Germinal center (tissue), 1 donor: ENCODE data around the gene CACNA1B.

Experiments used
- DNase-seq: peaks from one replicate; pipeline ENCODE4 v3.0.0; 2012; ENCODE audit warnings: mixed read lengths, low spot score

The CACNA1B gene

GRCh38 chr9:138040446-138041430 is 163.2 kb downstream of the CACNA1B start:
- no peak for DNase-seq

DNA sequence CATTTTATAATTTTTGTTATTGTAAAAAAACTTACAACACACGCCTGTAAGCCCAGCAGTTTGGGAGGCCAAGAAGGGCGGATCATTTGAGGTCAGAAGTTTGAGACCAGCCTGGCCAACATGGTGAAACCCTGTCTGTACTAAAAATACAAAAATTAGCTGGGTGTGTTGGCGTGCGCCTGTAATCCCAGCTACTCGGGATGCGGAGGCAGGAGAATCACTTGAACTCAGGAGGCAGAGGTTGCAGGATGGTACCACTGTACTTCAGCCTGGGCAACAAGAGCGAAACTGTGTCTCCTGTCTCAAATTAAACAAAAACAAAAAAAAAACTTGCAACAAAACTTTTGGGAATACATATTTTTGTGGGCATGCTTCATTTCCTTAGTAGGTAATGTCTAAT is 164.6 kb downstream of the CACNA1B start:
- no peak for DNase-seq

- no peak for DNase-seq
These were observed 165.1 kb downstream of the CACNA1B start for GRCh38 chr9:138042640-138043039.

GRCh38 chr9:138043061-138043410 is 165.5 kb downstream of the CACNA1B start:
- no peak for DNase-seq

GRCh38 chr9:138043411-138044345 is 166.1 kb downstream of the CACNA1B start:
- DNase-seq = no peak

DNA sequence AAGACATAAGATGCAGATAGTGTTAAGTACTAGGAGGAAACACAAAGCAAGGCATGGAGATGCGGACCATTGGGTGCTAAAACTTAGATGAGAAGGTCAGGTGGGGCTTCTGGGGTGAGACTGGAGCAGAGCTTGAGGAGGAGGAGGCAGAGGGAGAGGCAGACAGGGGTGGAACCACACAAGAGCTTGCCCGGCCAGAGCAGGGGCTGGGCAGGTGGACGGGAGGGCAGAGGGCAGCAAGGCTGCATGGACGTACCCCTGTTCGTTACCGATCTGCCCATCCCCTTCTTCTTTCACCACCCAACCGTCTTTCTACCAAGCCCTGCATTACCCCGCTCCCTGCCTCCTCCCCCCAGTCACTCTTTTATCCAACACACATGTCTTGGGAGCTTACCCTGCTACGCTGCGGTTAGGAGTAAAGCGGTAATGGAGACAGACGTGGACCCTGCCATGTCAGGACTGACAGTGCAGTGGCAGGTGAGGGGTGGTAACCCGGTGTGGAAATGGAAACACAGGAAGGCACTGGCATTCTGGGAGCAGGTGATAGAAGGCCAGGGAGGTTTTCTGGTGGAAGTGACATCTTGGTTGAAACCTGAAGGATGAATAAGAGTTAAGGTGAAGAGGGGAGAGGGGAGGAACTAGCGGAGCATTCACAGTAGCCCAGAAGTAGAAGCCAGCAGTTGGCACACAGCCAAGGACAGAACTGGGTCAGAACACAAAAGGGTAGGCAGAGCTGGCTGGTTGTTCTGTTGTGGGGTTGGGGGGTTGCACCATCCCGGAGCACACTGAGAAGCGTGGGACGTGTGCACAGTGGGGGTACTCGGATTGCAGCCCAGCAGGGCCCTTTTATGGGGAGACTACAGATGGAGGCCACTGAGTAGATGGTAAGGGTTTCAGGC is 167.2 kb downstream of the CACNA1B start:
- no peak for DNase-seq

DNA sequence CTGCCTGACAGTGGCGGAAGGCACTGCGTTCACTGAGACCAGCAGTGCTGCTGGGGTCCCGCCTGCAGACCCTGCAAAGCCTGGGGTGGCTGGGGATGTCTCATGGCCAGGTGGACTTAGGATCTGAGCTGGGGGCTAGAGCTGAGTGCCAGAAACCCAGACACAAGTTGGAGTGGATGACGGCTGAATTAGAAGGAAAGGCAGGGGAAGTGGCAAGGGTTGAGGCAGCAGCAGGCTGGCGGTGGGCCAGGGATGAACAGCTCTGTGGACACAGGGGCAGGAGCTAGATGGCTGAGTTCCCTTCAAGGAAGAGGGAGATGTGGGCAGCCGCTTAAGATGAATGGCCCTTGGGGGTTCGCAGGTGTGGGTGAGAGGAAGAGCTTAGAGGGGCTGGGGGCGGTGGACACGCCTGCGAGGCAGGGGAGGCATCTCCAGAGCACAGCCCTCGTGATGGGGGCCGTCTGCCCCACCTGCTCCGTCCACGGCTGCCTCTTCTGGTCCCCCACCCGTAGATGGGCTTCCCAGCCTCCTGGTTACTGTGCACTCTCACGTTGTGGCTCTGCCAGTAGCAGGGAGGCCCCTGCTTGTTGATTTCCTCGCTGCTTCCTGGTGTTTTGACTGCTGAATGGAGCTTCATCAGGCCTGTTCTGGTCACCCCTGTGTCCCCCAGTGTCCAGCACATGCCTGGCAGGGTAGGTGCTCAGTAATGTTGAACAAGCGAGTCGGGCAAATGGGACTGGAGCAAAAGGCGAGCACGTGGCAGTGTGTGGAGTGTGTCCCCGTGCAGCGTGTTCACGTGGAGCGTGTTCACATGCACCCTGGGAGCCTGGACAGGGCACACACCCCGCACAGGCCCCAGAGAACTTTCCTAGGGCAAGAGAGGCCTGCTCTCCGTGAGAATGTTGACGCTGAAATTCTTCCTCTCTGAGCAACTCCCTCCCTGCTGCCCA is 168.2 kb downstream of the CACNA1B start:
- no peak for DNase-seq

DNA sequence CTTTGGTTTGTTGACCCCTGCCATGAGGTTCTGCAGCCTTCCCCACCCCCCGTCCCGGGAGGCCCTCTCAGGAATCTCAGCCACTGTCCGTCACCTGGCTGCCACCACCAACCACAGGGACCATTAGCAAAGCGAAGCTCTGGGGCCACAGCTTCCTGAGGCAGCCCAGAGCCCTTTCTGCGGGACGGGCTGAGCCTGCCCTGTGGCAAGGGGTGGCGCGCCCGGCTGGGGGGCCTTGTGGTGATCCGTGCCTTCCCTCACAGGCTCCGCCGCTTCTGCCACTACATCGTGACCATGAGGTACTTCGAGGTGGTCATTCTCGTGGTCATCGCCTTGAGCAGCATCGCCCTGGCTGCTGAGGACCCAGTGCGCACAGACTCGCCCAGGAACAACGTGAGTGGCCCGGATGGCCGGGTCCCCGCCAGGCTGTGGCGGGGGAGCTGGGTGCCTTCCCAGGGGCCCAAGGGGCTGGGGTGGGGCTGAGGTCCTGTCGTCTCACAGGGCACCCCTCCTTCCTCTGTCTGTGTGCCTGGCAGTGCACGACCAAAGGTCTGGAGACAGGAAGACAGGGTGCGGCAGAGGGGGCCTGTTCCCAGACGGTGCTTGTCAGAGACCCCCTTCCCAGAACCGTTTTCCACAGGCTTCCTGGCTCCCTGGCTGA is 169.2 kb downstream of the CACNA1B start:
- DNase-seq = no peak

- DNase-seq = no peak
These were observed 170.0 kb downstream of the CACNA1B start for GRCh38 chr9:138047469-138048040.

DNA sequence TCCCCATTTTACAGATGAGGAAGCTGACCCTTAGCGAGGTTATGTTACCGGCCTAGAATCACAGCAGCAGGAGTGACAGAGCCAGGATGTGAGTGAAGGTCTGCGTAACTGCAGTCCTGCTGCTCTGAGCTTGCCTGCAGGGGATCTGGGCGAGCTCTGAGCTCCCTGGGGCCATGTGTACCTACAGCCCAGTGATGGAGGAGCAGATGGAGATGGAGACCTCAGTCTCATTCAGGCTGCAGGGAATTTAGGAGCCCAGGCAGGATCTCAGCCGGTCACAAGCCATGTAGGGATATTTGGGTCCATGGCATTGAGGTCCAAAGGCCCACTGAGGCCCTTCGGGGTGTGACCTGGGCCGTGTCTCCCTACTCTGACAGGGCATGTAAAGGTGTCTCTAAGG is 170.6 kb downstream of the CACNA1B start:
- DNase-seq = no peak

DNA sequence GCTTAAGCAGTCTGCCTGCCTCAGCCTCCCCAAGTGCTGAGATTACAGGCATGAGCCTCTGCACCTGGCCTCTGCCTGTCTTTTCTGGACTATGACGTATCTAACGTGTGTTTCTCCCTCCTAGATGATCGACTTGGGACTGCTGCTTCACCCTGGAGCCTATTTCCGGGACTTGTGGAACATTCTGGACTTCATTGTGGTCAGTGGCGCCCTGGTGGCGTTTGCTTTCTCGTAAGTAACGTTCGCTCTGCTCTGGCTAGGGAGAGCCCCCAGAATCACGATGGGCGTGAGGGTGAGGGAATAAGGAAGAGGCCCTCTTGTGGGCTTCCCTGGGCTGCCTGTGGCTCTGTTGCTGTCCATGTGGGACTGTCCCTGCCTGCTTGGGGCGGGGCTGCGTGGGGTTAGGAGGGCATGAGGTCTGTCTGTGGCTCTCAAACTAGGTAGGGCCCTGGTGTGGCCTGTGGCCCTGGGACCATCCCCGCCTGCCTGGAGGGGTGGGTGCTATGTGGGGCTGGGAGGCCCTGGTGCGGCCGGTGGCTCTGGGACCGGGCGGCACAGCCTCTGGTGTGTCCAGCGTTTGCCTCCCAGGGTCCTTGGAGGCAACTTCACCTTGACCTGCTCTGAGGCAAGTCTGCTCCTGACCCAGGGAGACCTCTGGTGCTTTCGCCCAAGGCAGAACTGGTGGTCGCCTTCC is 171.7 kb downstream of the CACNA1B start:
- DNase-seq = no peak

DNA sequence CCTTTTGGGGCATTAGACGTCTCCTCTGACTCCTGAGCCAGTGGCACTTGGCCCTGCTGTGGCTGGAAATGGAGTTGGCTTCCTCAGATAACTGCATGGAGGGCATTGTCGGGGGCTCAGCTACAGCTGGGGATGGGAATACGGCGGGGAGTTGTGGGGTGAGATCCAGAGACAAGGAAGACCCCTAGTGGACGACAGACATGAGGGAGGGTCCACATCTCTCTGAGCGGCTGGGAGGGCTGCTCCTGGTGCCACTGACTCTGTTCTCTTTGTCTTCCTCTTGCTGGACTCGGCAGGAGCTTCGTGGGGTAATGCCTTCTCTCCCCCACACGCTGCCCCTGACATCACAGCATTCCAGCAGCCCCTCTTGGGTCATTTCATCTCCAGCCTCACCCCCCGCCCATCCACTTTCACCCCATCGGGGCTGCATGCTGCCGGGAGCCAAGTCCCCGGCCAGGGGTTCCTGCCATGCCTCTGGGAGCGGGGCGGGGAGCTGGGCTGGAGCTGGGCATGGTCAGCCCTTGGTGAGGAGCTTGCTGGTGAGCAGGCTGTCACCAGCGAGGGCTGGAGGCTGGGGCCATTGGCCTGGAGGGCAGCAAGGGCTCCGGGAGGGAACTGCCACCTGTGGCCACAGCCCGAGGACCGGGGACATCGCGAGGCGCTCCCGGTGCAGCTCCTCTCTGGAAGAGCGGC is 172.3 kb downstream of the CACNA1B start:
- no peak for DNase-seq

DNA sequence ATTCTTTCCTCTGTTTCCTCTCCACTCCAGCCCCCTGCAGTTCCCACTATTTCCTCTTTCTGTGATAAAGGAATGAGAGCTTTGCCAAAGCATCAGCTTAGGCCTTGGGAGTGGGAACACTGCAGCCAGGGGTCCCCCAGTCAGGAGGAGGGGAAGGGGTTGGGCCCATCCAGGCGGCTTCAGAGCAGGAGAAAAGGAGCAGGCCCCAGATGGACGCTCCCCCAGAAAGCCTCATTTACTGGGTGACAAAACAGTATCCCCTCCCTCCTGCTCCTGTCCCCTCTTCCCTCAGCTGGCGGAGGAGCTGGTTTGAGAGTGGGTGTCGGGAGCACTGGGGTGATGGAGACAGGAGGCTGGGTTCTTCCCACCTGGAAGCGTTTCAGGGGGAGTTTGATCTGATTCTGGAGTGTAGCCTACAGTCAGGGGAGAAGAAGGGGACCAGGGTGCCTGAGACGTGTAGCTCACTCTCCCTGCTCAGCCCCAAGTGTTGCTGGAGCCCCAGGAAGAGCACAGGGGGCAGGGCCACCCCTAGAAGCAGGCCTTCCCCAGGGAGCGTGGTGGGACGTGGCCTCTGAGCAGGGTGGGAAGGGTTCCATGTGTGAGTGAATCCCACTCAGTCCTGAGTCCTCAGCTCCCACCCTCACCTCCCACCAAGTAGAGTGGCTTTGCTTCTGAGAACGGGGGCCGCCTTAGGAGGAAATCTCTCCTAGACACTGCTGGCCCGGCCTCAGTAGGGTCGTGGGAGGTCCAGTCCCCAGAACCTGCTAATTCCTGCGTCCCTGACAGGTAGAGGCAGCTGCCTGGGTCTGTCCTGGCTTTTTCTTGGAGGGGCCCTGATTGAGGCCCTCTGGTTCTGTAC is 173.1 kb downstream of the CACNA1B start:
- DNase-seq = no peak

- DNase-seq = no peak
These were observed 174.2 kb downstream of the CACNA1B start for GRCh38 chr9:138051586-138052321.

- no peak for DNase-seq
These were observed 174.7 kb downstream of the CACNA1B start for GRCh38 chr9:138052322-138052615.

- no peak for DNase-seq
These were observed 175.2 kb downstream of the CACNA1B start for GRCh38 chr9:138052635-138053320.
